Fibroblast of lung (primary cell): ENCODE measurements around the gene CBFA2T3. TPM values are rescaled to one million over a fixed set of nuclear protein-coding genes. Genes with fewer than 3 reads are reported as not detected.

Experiments
- DNase-seq, 2 donors: peaks; one replicate each; pipeline versions ENCODE4 v3.0.0 to v3.0.0-alpha.2; 2010; ENCODE audit warnings: low read depth in 2 of 2
- H2AFZ ChIP-seq: 2 replicates; pipeline ENCODE4 v1.5.1; 2012; ENCODE audit warnings: low read length, control low read depth, inconsistent platforms
- H3K27ac ChIP-seq: 2 replicates; pipeline ENCODE4 v1.5.1; 2011; ENCODE audit warnings: low read length, control low read depth; ENCODE audit not compliant: insufficient read depth
- H3K27me3 ChIP-seq: 2 replicates; pipeline ENCODE4 v1.5.1; 2011; ENCODE audit warnings: mild to moderate bottlenecking, low read length; ENCODE audit not compliant: control insufficient read depth, insufficient read depth
- H3K36me3 ChIP-seq: 2 replicates; pipeline ENCODE4 v1.5.1; 2011; ENCODE audit warnings: low read length; ENCODE audit not compliant: control insufficient read depth, insufficient read depth
- H3K4me1 ChIP-seq: 2 replicates; pipeline ENCODE4 v1.5.1; 2011; ENCODE audit warnings: low read length; ENCODE audit not compliant: control insufficient read depth, insufficient read depth; ENCODE audit errors: extremely low read depth
- H3K4me2 ChIP-seq: 2 replicates; pipeline ENCODE4 v1.5.1; 2011; ENCODE audit warnings: low read length, control low read depth; ENCODE audit not compliant: insufficient read depth; ENCODE audit errors: extremely low read depth
- H3K4me3 ChIP-seq, 4 experiments: fragments of 200-600 bp in 1 of 4; sonication (generic) in 1 of 4; replicated peaks in 1 of 4; 2 replicates each; pipeline ENCODE4 v1.5.1; 2011 to 2016; ENCODE audit warnings: low read length in 4 of 4, low read depth in 3 of 4, mild to moderate bottlenecking in 3 of 4, control low read depth in 2 of 4, inconsistent platforms in 1 of 4, mixed read lengths in 1 of 4; ENCODE audit not compliant: insufficient read depth in 1 of 4; ENCODE audit errors: control extremely low read depth in 1 of 4
- H3K79me2 ChIP-seq: 2 replicates; pipeline ENCODE4 v1.5.1; 2012; ENCODE audit warnings: mild to moderate bottlenecking, low read length, inconsistent platforms; ENCODE audit not compliant: control insufficient read depth, insufficient read depth
- H3K9ac ChIP-seq: 2 replicates; pipeline ENCODE4 v1.5.1; 2011; ENCODE audit warnings: mild to moderate bottlenecking, low read length, control low read depth; ENCODE audit not compliant: insufficient read depth
- H3K9me3 ChIP-seq: 2 replicates; pipeline ENCODE4 v1.5.1; 2012; ENCODE audit warnings: low read depth, low read length; ENCODE audit not compliant: control insufficient read depth, insufficient read depth
- H4K20me1 ChIP-seq: 2 replicates; pipeline ENCODE4 v1.5.1; 2011; ENCODE audit warnings: low read length; ENCODE audit not compliant: control insufficient read depth, insufficient read depth; ENCODE audit errors: extremely low read depth
- CTCF ChIP-seq, 2 donors: IDR thresholded peaks in 1 of 2; conservative IDR thresholded peaks in 1 of 2; 1 replicate in 1 of 2; 2 replicates in 1 of 2; pipeline ENCODE4 v1.5.1; 2011 to 2012; ENCODE audit warnings: low read length in 2 of 2, control low read depth in 1 of 2, inconsistent platforms in 1 of 2, low read depth in 1 of 2, mild to moderate bottlenecking in 1 of 2
- EZH2 ChIP-seq: IDR thresholded peaks from 2 replicates; pipeline ENCODE4 v1.5.1; 2012; ENCODE audit warnings: low read length, control low read depth, mild to moderate bottlenecking; ENCODE audit errors: missing control alignments
- polyA plus RNA-seq, 2 donors: library from polyadenylated mRNA; depleted of rRNA in 1 of 2; stranded (reverse) in 1 of 2; unstranded in 1 of 2; fragments of >200 nt; gene quantifications; 2 replicates each; pipeline ENCODE4 v1.2.1, GENCODE V29; 2011 to 2012; ENCODE audit warnings: missing spikeins in 1 of 2
- total RNA-seq: library from RNA; depleted of rRNA; stranded (reverse); fragments of >200 nt; gene quantifications from 2 replicates; pipeline ENCODE4 v1.2.1, GENCODE V29; 2014

CBFA2T3 gene
- total and polyA plus RNA-seq, 2 donors (not counting 1 experiment from before 2014, with no cell fraction given), result under 0.01 to 0.05 TPM

GRCh38 chr16:88968589-88969280, 8.3 kb downstream of the CBFA2T3 start:
- Histone ChIP-seq H3K9me3 (no peaks in the 10 kb centered on the region), H3K4me3 (no peak overlapping the region), H3K4me1 (no peaks in the 10 kb centered on the region), H3K79me2 (no peaks in the 10 kb centered on the region), H3K27ac (no peak overlapping the region), H3K27me3 (peaks cover 3% of the 10 kb centered on the region), H4K20me1 (no peaks in the 10 kb centered on the region), H3K36me3 (no peaks in the 10 kb centered on the region), H3K9ac (no peak overlapping the region), H2AFZ (no peak overlapping the region), H3K4me2 (no peak overlapping the region)
- DNase-seq, result no peak
- no peak for TF ChIP-seq CTCF (conservative IDR thresholded peaks at IDR 0.05 in 1 of 2, IDR thresholded peaks at IDR 0.05 in 1 of 2; ENCODE audit: low read depth in 1 of 2, low read length in 2 of 2)
- no peak for TF ChIP-seq EZH2

DNA sequence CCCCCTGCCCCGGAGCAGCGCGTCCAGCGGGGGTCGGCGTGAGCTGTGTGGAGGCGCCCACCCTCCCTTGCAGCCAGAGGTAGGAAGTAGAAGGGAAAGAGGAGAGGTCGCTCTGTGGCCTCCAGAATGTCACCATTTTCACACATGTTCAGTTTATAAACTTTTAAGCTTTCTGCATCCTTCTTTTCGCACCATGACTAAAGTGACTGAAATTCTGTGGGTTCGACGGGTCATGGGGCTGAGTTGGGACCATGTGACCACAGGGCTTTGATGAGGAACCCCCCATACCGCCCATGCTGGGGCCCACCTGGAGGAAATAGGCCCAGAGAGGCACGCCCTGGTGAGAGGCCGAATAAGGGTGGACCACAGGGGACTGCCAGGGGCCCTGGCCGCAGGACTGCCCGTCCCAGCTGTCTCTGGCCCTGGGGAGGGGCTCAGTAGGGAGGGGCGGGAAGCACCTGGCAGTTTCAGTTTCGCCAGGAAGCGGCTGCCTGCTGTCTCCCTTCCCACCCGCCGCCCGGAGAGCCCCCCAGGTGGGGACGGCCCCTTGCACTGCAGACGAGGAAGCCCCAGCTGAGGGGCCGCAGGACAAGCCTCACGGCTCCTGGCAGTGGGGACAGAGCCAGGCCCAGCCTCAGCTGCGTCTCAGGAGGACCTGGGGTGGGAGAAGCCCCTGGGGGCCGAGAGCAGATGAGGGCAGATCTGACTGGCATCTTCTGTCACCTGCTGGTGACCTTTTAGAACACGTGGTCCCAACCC, 9.0 kb downstream of the CBFA2T3 start:
- Histone ChIP-seq H3K79me2 (no peaks in the 10 kb centered on the region), H3K27me3 (peaks cover 3% of the 10 kb centered on the region), H3K9ac (no peak overlapping the region), H3K9me3 (no peaks in the 10 kb centered on the region), H2AFZ (no peak overlapping the region), H3K36me3 (no peaks in the 10 kb centered on the region), H3K4me2 (no peak overlapping the region), H3K4me1 (no peaks in the 10 kb centered on the region), H4K20me1 (no peaks in the 10 kb centered on the region), H3K27ac (no peak overlapping the region), H3K4me3 (no peak overlapping the region)
- no peak for TF ChIP-seq CTCF (conservative IDR thresholded peaks at IDR 0.05 in 1 of 2, IDR thresholded peaks at IDR 0.05 in 1 of 2; ENCODE audit: low read depth in 1 of 2, low read length in 2 of 2)
- no peak for TF ChIP-seq EZH2
- DNase-seq, result no peak

DNA sequence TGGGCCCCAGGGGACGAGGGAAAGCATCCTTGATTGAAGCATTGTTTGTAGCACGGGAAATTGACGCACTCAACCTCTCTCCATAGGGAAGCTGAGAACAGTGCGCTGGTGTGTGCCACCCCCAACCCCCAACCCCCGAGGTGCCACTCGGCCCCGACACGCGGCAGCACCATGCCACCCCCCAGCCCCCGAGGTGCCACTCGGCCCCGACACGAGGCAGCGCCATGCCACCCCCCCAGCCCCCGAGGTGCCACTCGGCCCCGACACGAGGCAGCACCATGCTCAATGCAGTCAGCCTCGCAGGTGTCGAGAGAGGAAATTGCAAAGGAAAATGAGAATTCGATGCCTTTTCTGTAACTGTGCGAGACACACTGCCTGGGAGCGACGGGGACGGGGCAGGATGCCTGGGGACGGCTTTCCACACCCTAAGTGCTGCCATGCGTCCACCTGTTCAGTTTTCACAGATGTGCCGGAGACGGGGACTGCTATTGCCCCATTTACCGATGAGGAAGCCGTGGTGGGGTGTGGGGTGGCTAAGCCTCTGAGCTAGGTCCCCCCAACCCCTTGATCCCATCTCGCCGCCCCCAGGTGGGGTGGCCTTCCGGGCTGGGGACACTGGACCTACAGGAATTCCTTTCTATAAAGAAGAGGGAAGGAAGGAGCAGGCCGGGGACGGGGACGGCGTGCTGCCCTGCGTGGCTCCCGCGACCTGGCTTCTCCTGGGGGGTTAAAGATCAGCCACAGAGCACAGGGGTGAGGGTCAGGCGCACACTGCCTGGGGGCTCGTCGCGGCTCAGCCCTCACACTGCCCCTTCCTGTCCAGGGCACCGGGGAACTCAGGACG, 9.8 kb downstream of the CBFA2T3 start:
- TF ChIP-seq CTCF (conservative IDR thresholded peaks at IDR 0.05 in 1 of 2, IDR thresholded peaks at IDR 0.05 in 1 of 2; ENCODE audit: low read depth in 1 of 2, low read length in 2 of 2) (no peak), EZH2 (no peak)
- H3K9me3 ChIP-seq, result no peaks in the 10 kb centered on the region
- H3K79me2 ChIP-seq, result no peaks in the 10 kb centered on the region
- no peaks in the 10 kb centered on the region for H3K4me1 ChIP-seq
- no peak overlapping the region for H3K4me2 ChIP-seq
- no peak overlapping the region for H3K27ac ChIP-seq
- no peaks in the 10 kb centered on the region for H3K27me3 ChIP-seq
- H3K9ac ChIP-seq, result no peak overlapping the region
- H4K20me1 ChIP-seq, result no peaks in the 10 kb centered on the region
- H3K4me3 ChIP-seq, result no peak overlapping the region
- no peak overlapping the region for H2AFZ ChIP-seq
- DNase-seq, result no peak
- H3K36me3 ChIP-seq, result no peaks in the 10 kb centered on the region
